ENCODE measurements around the gene S100A13. TPM values are rescaled to one million over a fixed set of nuclear protein-coding genes. Genes with fewer than 3 reads are reported as not detected.
"Not testable (repeated sequence)": the region's sequence is repeated elsewhere in the genome, so short reads cannot be mapped to it uniquely, and the experiment has no call there.

The S100A13 gene
- total RNA-seq, 1 experiment from 2014 or later: 120 TPM

DNA sequence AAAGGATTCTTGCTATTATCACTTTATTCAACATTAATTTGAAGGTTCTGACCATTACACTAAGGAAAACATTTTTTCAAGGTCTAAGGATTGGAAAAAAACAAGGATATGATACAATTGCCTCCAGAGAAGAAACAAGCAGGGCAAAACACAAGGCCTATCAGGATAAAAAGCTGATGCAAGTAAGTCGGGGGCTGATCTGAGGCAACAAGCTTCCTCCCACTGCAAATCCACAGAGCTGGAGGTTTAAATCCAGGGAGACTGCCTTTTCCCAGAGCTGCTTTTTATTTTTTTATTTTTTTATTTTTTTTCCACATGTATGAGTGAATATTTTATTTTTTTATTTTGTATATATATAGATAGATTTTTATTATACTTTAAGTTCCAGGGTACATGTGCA, 42.3 kb downstream of the S100A13 start:
- Histone ChIP-seq H3K4me3 (no peak overlapping the region), H3K27ac (no peak overlapping the region), H3F3A (ENCODE audit: insufficient read depth, low read depth) (no peaks in the 10 kb centered on the region; the same call in 1 of the 2 replicates), H3K27me3 (ENCODE audit: insufficient read depth, low read depth) (no peaks in the 10 kb centered on the region), H3K9me2 (ENCODE audit: insufficient read depth) (no peaks in the 10 kb centered on the region), H2AFZ (no peak overlapping the region), H3K36me3 (ENCODE audit: low read depth) (no peaks in the 10 kb centered on the region), H3K9me3 (ENCODE audit: insufficient read depth, low read depth) (no peaks in the 10 kb centered on the region), H3K79me2 (ENCODE audit: low read depth) (no peaks in the 10 kb centered on the region), H3K4me1 (replicated peaks; ENCODE audit: insufficient read depth) (peaks cover 17% of the 10 kb centered on the region), H3K4me2 (no peak overlapping the region), H4K20me1 (ENCODE audit: insufficient read depth) (no peaks in the 10 kb centered on the region)
- TF ChIP-seq, protein P1, sequence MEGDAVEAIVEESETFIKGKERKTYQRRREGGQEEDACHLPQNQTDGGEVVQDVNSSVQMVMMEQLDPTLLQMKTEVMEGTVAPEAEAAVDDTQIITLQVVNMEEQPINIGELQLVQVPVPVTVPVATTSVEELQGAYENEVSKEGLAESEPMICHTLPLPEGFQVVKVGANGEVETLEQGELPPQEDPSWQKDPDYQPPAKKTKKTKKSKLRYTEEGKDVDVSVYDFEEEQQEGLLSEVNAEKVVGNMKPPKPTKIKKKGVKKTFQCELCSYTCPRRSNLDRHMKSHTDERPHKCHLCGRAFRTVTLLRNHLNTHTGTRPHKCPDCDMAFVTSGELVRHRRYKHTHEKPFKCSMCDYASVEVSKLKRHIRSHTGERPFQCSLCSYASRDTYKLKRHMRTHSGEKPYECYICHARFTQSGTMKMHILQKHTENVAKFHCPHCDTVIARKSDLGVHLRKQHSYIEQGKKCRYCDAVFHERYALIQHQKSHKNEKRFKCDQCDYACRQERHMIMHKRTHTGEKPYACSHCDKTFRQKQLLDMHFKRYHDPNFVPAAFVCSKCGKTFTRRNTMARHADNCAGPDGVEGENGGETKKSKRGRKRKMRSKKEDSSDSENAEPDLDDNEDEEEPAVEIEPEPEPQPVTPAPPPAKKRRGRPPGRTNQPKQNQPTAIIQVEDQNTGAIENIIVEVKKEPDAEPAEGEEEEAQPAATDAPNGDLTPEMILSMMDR (conservative IDR thresholded peaks at IDR 0.05): no peak
- TF ChIP-seq EZH2 (IDR thresholded peaks at IDR 0.05; ENCODE audit: low read depth): no peak
- no TSS peak for BruUV-seq (replicated peaks)
- POLR2A ChIA-PET (ENCODE audit: unreplicated experiment): interaction anchor here (0.7 kb wide), 1 partner anchor 521 kb away, joined by 5 read pairs; no protein-coding TSS in a partner anchor
- intact Hi-C loops (cut with micrococcal nuclease; ENCODE audit: unreplicated experiment): no loop called here
- CTCF ChIA-PET: interaction anchor here (0.5 to 0.9 kb wide), 2 partner anchors 42 to 66 kb away, joined by 3 to 4 read pairs; partner anchors contain the start of gene S100A13
- DNase-seq: no peak

DNA sequence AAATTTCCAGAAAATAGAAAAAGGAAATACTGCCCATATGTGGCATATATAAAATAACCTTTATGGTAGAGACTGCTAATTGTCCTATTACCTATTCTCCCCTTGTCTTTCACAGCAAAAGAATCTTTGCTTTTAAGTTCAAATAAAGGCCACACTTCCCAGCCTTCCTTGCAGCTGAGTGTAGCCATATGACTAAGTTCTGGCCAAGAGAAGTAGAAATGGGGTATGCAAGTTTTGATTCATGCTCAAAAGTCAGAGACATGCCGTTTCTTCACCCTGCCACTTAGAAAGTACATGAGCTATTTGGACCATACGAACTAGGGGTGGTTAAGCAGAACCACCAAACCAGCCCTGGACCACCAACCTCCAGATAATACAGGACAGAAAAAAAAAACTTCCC, 43.3 kb downstream of the S100A13 start:
- Histone ChIP-seq H3K27me3 (ENCODE audit: insufficient read depth, low read depth) (no peaks in the 10 kb centered on the region), H3F3A (ENCODE audit: insufficient read depth, low read depth) (no peaks in the 10 kb centered on the region; the same call in 1 of the 2 replicates), H3K79me2 (ENCODE audit: low read depth) (no peaks in the 10 kb centered on the region), H3K9me2 (ENCODE audit: insufficient read depth) (no peaks in the 10 kb centered on the region), H2AFZ (no peak overlapping the region), H4K20me1 (ENCODE audit: insufficient read depth) (no peaks in the 10 kb centered on the region), H3K4me1 (replicated peaks; ENCODE audit: insufficient read depth) (peaks cover 17% of the 10 kb centered on the region), H3K4me3 (no peak overlapping the region), H3K36me3 (ENCODE audit: low read depth) (no peaks in the 10 kb centered on the region), H3K4me2 (no peak overlapping the region), H3K27ac (no peak overlapping the region), H3K9me3 (ENCODE audit: insufficient read depth, low read depth) (no peaks in the 10 kb centered on the region)
- intact Hi-C loops (cut with micrococcal nuclease; ENCODE audit: unreplicated experiment): no loop called here
- DNase-seq: no peak
- BruUV-seq (replicated peaks): no TSS peak
- no peak for TF ChIP-seq EZH2 (IDR thresholded peaks at IDR 0.05; ENCODE audit: low read depth)
- TF ChIP-seq, protein P1 (conservative IDR thresholded peaks at IDR 0.05): no peak
- ChIA-PET POLR2A (ENCODE audit: unreplicated experiment) (no interaction called here), CTCF (no interaction called here)

DNA sequence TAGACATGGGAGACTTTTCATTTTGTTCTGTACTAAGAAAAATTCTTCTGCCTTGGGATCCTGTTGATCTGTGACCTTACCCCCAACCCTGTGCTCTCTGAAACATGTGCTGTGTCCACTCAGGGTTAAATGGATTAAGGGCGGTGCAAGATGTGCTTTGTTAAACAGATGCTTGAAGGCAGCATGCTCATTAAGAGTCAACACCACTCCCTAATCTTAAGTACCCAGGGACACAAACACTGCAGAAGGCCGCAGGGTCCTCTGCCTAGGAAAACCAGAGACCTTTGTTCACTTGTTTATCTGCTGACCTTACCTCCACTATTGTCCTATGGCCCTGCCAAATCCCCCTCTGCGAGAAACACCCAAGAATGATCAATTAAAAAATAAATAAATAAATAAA, 43.8 kb downstream of the S100A13 start:
- H4K20me1 ChIP-seq (ENCODE audit: insufficient read depth); H3K36me3 ChIP-seq (ENCODE audit: low read depth); H3K4me3 ChIP-seq; H3K4me2 ChIP-seq; H3K9me3 ChIP-seq (ENCODE audit: insufficient read depth, low read depth); H2AFZ ChIP-seq; BruUV-seq (replicated peaks); H3K27me3 ChIP-seq (ENCODE audit: insufficient read depth, low read depth); H3K9me2 ChIP-seq (ENCODE audit: insufficient read depth); CTCF ChIA-PET; H3F3A ChIP-seq (ENCODE audit: insufficient read depth, low read depth); H3K79me2 ChIP-seq (ENCODE audit: low read depth); POLR2A ChIA-PET (ENCODE audit: unreplicated experiment); intact Hi-C loops (cut with micrococcal nuclease; ENCODE audit: unreplicated experiment); H3K27ac ChIP-seq; DNase-seq: not testable (repeated sequence)
- peaks cover 17% of the 10 kb centered on the region for H3K4me1 ChIP-seq (replicated peaks; ENCODE audit: insufficient read depth)

DNA sequence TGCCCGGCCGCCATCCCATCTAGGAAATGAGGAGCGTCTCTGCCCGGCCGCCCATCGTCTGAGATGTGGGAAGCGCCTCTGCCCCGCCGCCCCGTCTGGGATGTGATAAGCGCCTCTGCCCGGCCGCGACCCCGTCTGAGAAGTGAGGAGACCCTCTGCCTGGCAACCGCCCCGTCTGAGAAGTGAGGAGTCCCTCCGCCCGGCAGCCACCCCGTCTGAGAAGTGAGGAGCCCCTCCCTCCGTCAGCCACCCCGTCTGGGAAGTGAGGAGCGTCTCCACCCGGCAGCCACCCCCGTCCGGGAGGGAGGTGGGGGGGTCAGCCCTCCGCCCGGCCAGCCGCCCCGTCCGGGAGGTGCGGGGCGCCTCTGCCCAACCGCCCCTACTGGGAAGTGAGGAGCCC, 44.5 kb downstream of the S100A13 start:
- BruUV-seq (replicated peaks); H3K36me3 ChIP-seq (ENCODE audit: low read depth); DNase-seq; intact Hi-C loops (cut with micrococcal nuclease; ENCODE audit: unreplicated experiment); H2AFZ ChIP-seq; H3K27ac ChIP-seq; H3F3A ChIP-seq (ENCODE audit: insufficient read depth, low read depth); POLR2A ChIA-PET (ENCODE audit: unreplicated experiment); H3K4me1 ChIP-seq (replicated peaks; ENCODE audit: insufficient read depth); H3K9me3 ChIP-seq (ENCODE audit: insufficient read depth, low read depth); H4K20me1 ChIP-seq (ENCODE audit: insufficient read depth); H3K79me2 ChIP-seq (ENCODE audit: low read depth); CTCF ChIA-PET; H3K4me3 ChIP-seq; H3K9me2 ChIP-seq (ENCODE audit: insufficient read depth); H3K4me2 ChIP-seq; H3K27me3 ChIP-seq (ENCODE audit: insufficient read depth, low read depth): not testable (repeated sequence)

Data from PC-9 (cell line).